H1 (cell line): Measurements from ENCODE around the gene ZNF560. TPM values are rescaled to one million over a fixed set of nuclear protein-coding genes. Genes with fewer than 3 reads are reported as not detected.

Experiments
- CTCF ChIA-PET: fragments of 300-600 bp; sonication (Branson Sonifier 250); formaldehyde crosslinking; loops from one replicate; lab custom pipeline; 2021; ENCODE audit not compliant: partially characterized antibody; lab: Charles Lee
- POLR2A ChIA-PET: fragments of 300-600 bp; sonication (Branson Sonifier 250); formaldehyde crosslinking; loops from one replicate; lab custom pipeline; 2021; ENCODE audit warnings: inconsistent platforms; ENCODE audit not compliant: partially characterized antibody; lab: Charles Lee
- DNase-seq, 2 experiments: peaks; one replicate each; pipeline versions ENCODE4 v3.0.0 to v3.0.0-alpha.2; 2010 to 2022; ENCODE audit warnings: low spot score in 2 of 2, low read depth in 1 of 2, mixed read lengths in 1 of 2
- FAIRE-seq: peaks from 2 replicates; lab custom pipeline; 2011; peaks lifted over from hg19 to GRCh38; lab: Jason Lieb, UNC
- H2AFZ ChIP-seq: 2 replicates; pipeline ENCODE4 v1.8.1; 2012; ENCODE audit warnings: low read length, inconsistent platforms
- H2AK5ac ChIP-seq: 2 replicates; pipeline ENCODE4 v1.6.1; 2013; ENCODE audit warnings: low read depth, low read length
- H2BK120ac ChIP-seq: replicated peaks from 2 replicates; pipeline ENCODE3; 2013; ENCODE audit warnings: low read depth, low read length, inconsistent platforms
- H2BK12ac ChIP-seq: 2 replicates; pipeline ENCODE4 v1.6.1; 2013; ENCODE audit warnings: low read depth, low read length
- H2BK15ac ChIP-seq: 2 replicates; pipeline ENCODE4 v1.6.1; 2013; ENCODE audit warnings: low read length
- H2BK20ac ChIP-seq: 2 replicates; pipeline ENCODE4 v1.6.1; 2013; ENCODE audit warnings: low read length
- H2BK5ac ChIP-seq: 2 replicates; pipeline ENCODE4 v1.6.1; 2013; ENCODE audit warnings: low read depth, low read length
- H3K14ac ChIP-seq: 2 replicates; pipeline ENCODE4 v1.6.1; 2013; ENCODE audit warnings: inconsistent platforms; ENCODE audit not compliant: insufficient read length
- H3K18ac ChIP-seq: 2 replicates; pipeline ENCODE4 v1.6.1; 2013; ENCODE audit warnings: low read length; ENCODE audit errors: extremely low read depth
- H3K23ac ChIP-seq: 2 replicates; pipeline ENCODE4 v1.6.1; 2013; ENCODE audit warnings: inconsistent platforms; ENCODE audit not compliant: insufficient read length
- H3K23me2 ChIP-seq: 2 replicates; pipeline ENCODE4 v1.6.1; 2013; ENCODE audit warnings: low read depth, low read length
- H3K27ac ChIP-seq: 2 replicates; pipeline ENCODE4 v1.6.1; 2011; ENCODE audit warnings: low read depth, low read length, inconsistent platforms
- H3K27me3 ChIP-seq, 4 experiments: replicated peaks in 1 of 4; 1 replicate in 1 of 4; 2 replicates in 3 of 4; pipeline versions ENCODE4 v1.6.1 to v1.8.1; 2011 to 2013; ENCODE audit warnings: low read length in 3 of 4, mild to moderate bottlenecking in 3 of 4, inconsistent platforms in 2 of 4, mixed read lengths in 2 of 4, moderate library complexity in 1 of 4; ENCODE audit not compliant: control insufficient read depth in 3 of 4, insufficient read depth in 3 of 4; ENCODE audit errors: extremely low read depth in 1 of 4
- H3K36me3 ChIP-seq, 4 experiments: 2 replicates each; pipeline versions ENCODE4 v1.6.1 to v1.8.1; 2011 to 2013; ENCODE audit warnings: mild to moderate bottlenecking in 4 of 4, low read length in 3 of 4, moderate library complexity in 2 of 4, control low read depth in 1 of 4, inconsistent platforms in 1 of 4; ENCODE audit not compliant: insufficient read depth in 4 of 4, control insufficient read depth in 2 of 4
- H3K4ac ChIP-seq: replicated peaks from 2 replicates; pipeline ENCODE3; 2013; ENCODE audit warnings: low read length, low read depth, mixed read lengths, inconsistent platforms; ENCODE audit not compliant: insufficient read length
- H3K4me1 ChIP-seq, 4 experiments: replicated peaks in 1 of 4; 1 replicate in 1 of 4; 2 replicates in 3 of 4; pipeline versions ENCODE4 v1.6.1 to v1.8.1; 2011 to 2013; ENCODE audit warnings: low read length in 3 of 4, inconsistent platforms in 2 of 4, mixed read lengths in 1 of 4; ENCODE audit not compliant: insufficient read depth in 4 of 4, control insufficient read depth in 3 of 4
- H3K4me2 ChIP-seq, 2 experiments: 2 replicates each; pipeline versions ENCODE4 v1.6.1 to v1.8.1; 2011 to 2013; ENCODE audit warnings: low read depth in 2 of 2, low read length in 2 of 2, control low read depth in 1 of 2, inconsistent platforms in 1 of 2, mild to moderate bottlenecking in 1 of 2; ENCODE audit not compliant: insufficient read depth in 1 of 2
- H3K4me3 ChIP-seq, 4 experiments: fragments of 200-600, 300-600 bp in 1 of 4; sonication (generic), shearing (Covaris generic), sonication (Bioruptor Twin) in 1 of 4; 2 replicates each; pipeline versions ENCODE4 v1.5.1 to v1.8.1; 2011 to 2016; ENCODE audit warnings: low read length in 4 of 4, low read depth in 3 of 4, control low read depth in 2 of 4, inconsistent platforms in 2 of 4, mild to moderate bottlenecking in 2 of 4, mixed read lengths in 1 of 4, moderate library complexity in 1 of 4; ENCODE audit not compliant: insufficient read depth in 2 of 4; ENCODE audit errors: extremely low read depth in 1 of 4
- H3K56ac ChIP-seq: replicated peaks from 2 replicates; pipeline ENCODE3; 2013; ENCODE audit warnings: low read depth, mild to moderate bottlenecking, mixed read lengths, low read length, inconsistent platforms; ENCODE audit not compliant: insufficient read length
- H3K79me1 ChIP-seq: 2 replicates; pipeline ENCODE4 v1.6.1; 2013; ENCODE audit warnings: low read depth, low read length, control low read depth
- H3K79me2 ChIP-seq, 2 experiments: 2 replicates each; pipeline versions ENCODE4 v1.6.1 to v1.8.1; 2012 to 2013; ENCODE audit warnings: low read length in 2 of 2, mild to moderate bottlenecking in 2 of 2, inconsistent platforms in 1 of 2; ENCODE audit not compliant: insufficient read depth in 2 of 2, control insufficient read depth in 1 of 2
- H3K9ac ChIP-seq, 4 experiments: replicated peaks in 1 of 4; 1 replicate in 1 of 4; 2 replicates in 3 of 4; pipeline versions ENCODE4 v1.6.1 to v1.8.1; 2011 to 2013; ENCODE audit warnings: low read depth in 3 of 4, low read length in 3 of 4, control low read depth in 2 of 4, mild to moderate bottlenecking in 2 of 4, moderate library complexity in 2 of 4, inconsistent platforms in 1 of 4; ENCODE audit errors: extremely low read depth in 1 of 4
- H3K9me3 ChIP-seq, 2 experiments: 2 replicates each; pipeline versions ENCODE4 v1.6.1 to v1.8.1; 2012 to 2013; ENCODE audit warnings: mild to moderate bottlenecking in 2 of 2, moderate library complexity in 2 of 2, control low read depth in 1 of 2, inconsistent platforms in 1 of 2, low read depth in 1 of 2, low read length in 1 of 2, mixed read lengths in 1 of 2; ENCODE audit not compliant: insufficient read depth in 2 of 2
- H4K20me1 ChIP-seq, 2 experiments: replicated peaks in 1 of 2; 2 replicates each; pipeline versions ENCODE3 to v1.8.1; 2011 to 2013; ENCODE audit warnings: inconsistent platforms in 2 of 2, low read length in 2 of 2, mild to moderate bottlenecking in 1 of 2; ENCODE audit not compliant: insufficient read depth in 2 of 2, control insufficient read depth in 1 of 2
- H4K5ac ChIP-seq: 2 replicates; pipeline ENCODE4 v1.6.1; 2013; ENCODE audit warnings: low read length, low read depth, mixed read lengths, inconsistent platforms; ENCODE audit not compliant: insufficient read length
- H4K8ac ChIP-seq: 2 replicates; pipeline ENCODE4 v1.8.0; 2013; ENCODE audit warnings: mild to moderate bottlenecking, moderate library complexity, low read length, inconsistent platforms; ENCODE audit not compliant: insufficient read depth; ENCODE audit errors: extremely low read depth
- H4K91ac ChIP-seq: replicated peaks from 2 replicates; pipeline ENCODE3; 2013; ENCODE audit warnings: low read length, mixed read lengths, inconsistent platforms; ENCODE audit not compliant: insufficient read length
- GTF2F1 ChIP-seq: IDR thresholded peaks from 2 replicates; pipeline ENCODE4 v1.6.1; 2012; ENCODE audit warnings: low read depth, low read length, improper control_type of control experiment, borderline replicate concordance
- TEAD4 ChIP-seq: IDR thresholded peaks from 2 replicates; pipeline ENCODE4 v1.6.1; 2012; ENCODE audit warnings: low read depth, low read length, inconsistent platforms, mixed read lengths
- ZNF274 ChIP-seq: IDR thresholded peaks from 2 replicates; pipeline ENCODE4 v1.7.0; 2012; ENCODE audit warnings: low read length, borderline replicate concordance; ENCODE audit errors: extremely low read depth
- WGBS, 2 experiments: shearing (Covaris generic) in 1 of 2; methylation state at CpG; one replicate each; pipeline versions ENCODE4 v1.1.6 to v1.1.7; 2013 to 2015; ENCODE audit warnings: low lambda C conversion rate in 2 of 2, mixed read lengths in 2 of 2, inconsistent platforms in 1 of 2, low coverage in 1 of 2, missing lambda C conversion rate in 1 of 2; ENCODE audit not compliant: insufficient replicate concordance in 2 of 2, insufficient coverage in 1 of 2, insufficient read length in 1 of 2; ENCODE audit errors: extremely low coverage in 1 of 2, missing lambda C conversion rate in 1 of 2; 5-methylcytosine and 5-hydroxymethylcytosine counted together
- polyA plus RNA-seq, 7 experiments: library from polyadenylated mRNA; depleted of rRNA in 3 of 7; stranded (reverse) in 5 of 7; unstranded in 2 of 7; fragments of >200 nt in 5 of 7; fragments of 200-250 nt in 2 of 7; gene quantifications; 1 replicate in 5 of 7; 2 replicates in 1 of 7; 4 replicates in 1 of 7; pipeline versions ENCODE4 v1.2.1 to v1.2.3, GENCODE V29; 2011 to 2013; ENCODE audit warnings: missing spikeins in 2 of 7, mixed read lengths in 2 of 7
- total RNA-seq: library from RNA; stranded (reverse); fragmentation: NEBNext Ultra II Directional; extraction: Animal tissue kit (Norgen Biotek cat#: 25700); gene quantifications from 2 replicates; pipeline ENCODE4 v1.2.1, GENCODE V29; 2021

The ZNF560 gene
- total and polyA plus RNA-seq, 2 of the 8 experiments (the other 6 are each of a cell fraction or from before 2014, with no cell fraction given) = 0.02 TPM; not detected in 1

- Histone ChIP-seq H3K79me1 (no peaks in the 10 kb centered on the region), H3K4me3 (peak overlapping the region in 1 of 4 experiments; percentile 24; a peak in 2 of 8 replicates), H3K27ac (no peak overlapping the region), H3K4me1 (no peaks in the 10 kb centered on the region), H3K56ac (no peak overlapping the region), H2BK120ac (no peak overlapping the region), H3K4me2 (no peak overlapping the region), H4K5ac (no peak overlapping the region), H4K8ac (no peak overlapping the region), H3K4ac (no peak overlapping the region), H3K9ac (no peak overlapping the region), H3K79me2 (no peaks in the 10 kb centered on the region), H3K23ac (no peak overlapping the region), H2AFZ (no peak overlapping the region), H3K23me2 (no peaks in the 10 kb centered on the region), H3K14ac (no peak overlapping the region), H3K36me3 (peaks cover 33 to 91% (median 68%) of the 10 kb centered on the region in 4 experiments), H2AK5ac (no peak overlapping the region), H2BK15ac (no peak overlapping the region), H4K20me1 (no peaks in the 10 kb centered on the region), H4K91ac (no peak overlapping the region), H3K9me3 (peaks cover 77 to 93% of the 10 kb centered on the region in 2 experiments), H2BK5ac (no peak overlapping the region), H2BK20ac (no peak overlapping the region), H3K18ac (no peak overlapping the region), H3K27me3 (no peaks in the 10 kb centered on the region), H2BK12ac (no peak overlapping the region)
- CTCF ChIA-PET = no interaction called here
- no peak for DNase-seq
- TF ChIP-seq ZNF274 (peak; percentile 95), GTF2F1 (no peak), TEAD4 (0 out of 2 replicates have a peak, but pooled peaks have one; percentile 25)
- no peak for FAIRE-seq
- POLR2A ChIA-PET = no interaction called here
- WGBS, 2 experiments = 90% methylated on average over 5 of the region's 5 CpGs; no CpG with 5 or more reads in 1 of the 2 experiments
Observed at GRCh38 chr19:9528757-9529336, 30.4 kb upstream of the ZNF560 start.
